HG03469 (cell line): ENCODE measurements around the gene ENSA.
A peak's percentile ranks its signal among the peaks of the same experiment; 100 is the strongest.
"Not testable (repeated sequence)": the region's sequence is repeated elsewhere in the genome, so short reads cannot be mapped to it uniquely, and the experiment has no call there.

Source experiments
- ATAC-seq: cut with Tn5 transposase; IDR thresholded peaks from one replicate; pipeline ENCODE4 v1.9.1; 2021; ENCODE audit warnings: mild to moderate bottlenecking, moderate library complexity, moderate number of reproducible peaks; ENCODE audit not compliant: unreplicated experiment

Gene ENSA, protein sequence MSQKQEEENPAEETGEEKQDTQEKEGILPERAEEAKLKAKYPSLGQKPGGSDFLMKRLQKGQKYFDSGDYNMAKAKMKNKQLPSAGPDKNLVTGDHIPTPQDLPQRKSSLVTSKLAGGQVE

DNA sequence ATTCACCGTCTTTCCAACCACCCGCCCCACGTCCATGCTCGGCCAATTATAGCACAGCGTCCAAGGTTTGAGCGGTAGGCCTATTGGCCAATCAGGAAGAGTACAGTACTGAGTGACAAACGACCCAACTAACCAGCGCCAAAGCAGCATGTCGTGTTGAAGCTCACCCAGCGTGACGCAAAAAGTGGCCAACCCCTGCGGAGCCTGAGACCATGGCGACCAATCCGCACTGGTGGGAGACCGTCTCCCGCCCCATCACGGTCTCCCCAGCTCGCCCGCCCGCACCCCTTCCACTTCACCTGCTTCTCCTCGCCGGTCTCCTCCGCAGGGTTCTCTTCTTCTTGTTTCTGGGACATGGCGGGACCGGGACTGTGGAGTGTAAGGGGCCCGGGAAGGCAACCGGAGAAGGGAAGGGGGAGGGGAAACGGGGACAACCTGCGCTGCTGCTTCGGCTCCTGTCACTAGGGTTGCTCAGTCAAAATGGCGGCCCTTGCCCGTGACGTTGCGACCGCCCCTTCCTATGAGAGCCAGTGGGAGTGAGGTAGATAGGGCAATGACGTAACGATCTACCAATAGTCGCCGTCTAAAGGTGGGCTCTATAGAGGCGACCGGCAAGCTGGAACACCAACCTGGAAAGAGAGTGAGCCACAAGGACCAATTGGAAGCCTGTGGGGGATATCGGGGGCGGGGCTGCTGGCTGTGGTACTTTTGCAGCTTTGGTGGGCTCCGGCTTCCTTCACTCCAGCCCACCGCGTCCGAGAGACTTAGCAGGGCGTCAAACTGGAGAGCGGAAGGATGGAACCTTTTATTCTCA is at the start of gene ENSA:
TSS of gene ENSA (minus strand) at position 498 of the 814 bp plus-strand sequence. CDS start at position 356, 142 bp downstream.
- ATAC-seq: peak; percentile 80

DNA sequence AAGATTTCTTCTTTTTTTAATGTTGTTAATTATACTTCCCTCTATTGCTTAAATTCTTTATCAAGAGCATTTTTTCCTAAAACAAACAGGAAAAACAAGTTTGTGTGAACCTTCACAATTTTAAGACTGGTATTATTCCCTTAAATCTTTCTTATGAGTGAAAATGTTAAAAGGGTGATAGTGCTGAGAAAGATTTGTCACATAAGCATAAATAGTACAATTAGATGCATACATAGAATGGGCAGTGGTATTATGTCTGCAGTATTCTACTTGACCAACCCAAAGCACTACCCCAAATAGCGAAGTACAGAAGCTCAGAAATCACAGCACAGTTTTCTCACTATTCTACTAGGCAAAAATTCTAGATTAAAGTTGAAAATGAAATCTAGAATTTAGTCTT is 49.6 kb upstream of the ENSA start:
- ATAC-seq: no peak

DNA sequence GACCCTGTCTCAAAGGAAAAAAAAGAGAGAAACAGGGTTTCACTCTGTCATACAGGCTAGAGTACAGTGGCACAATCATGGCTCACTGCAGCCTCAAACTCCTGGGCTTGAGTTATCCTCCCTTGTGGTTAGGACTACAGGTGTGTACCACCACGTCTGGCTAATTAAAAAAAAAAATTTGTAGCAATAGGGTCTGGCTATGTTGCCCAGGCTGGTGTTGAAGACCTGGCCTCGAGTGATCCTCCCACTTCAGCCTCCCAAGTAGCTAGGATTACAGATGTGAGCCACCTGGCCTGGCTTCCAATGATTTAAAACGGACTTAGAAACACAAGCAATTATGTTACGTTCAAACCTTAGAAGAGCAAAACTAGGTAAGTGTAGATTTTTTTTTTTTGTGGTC is 45.5 kb upstream of the ENSA start:
- no peak for ATAC-seq

DNA sequence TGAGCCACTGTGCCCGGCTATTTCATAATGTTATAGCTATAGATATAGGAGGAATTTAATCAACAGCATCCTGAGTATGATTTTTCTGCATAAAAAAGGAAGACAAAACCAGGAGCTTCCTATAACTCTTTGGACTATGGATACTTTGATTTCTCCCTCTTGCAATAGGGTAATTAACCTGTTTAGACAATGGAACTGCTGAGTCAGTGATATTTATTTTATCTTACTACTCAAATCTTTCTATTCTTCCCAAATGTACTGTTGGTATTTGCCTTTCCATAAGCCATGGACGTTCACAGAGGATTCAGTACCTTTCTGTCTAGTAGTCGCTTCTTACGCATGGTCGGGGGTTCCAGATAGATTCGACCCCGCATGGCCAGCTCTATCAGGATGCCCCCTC is 33.9 kb upstream of the ENSA start:
- no peak for ATAC-seq

DNA sequence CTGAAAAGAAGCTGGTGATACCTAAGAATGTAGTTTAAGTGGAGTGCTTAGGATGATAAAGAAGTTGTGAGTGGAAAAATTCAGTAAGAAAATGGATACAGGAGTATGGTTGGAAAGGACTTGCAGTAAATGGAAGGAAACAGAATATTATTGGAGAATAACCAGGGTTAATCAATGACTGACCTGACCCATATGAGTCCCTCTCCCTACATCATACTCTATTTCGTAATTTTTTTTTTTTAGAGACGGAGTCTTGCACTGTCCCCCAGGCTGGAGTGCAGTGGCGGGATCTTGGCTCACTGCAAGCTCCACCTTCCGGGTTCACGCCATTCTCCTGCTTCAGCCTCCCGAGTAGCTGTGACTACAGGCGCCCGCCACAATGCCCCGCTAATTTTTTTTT is 33.4 kb upstream of the ENSA start:
- no peak for ATAC-seq

DNA sequence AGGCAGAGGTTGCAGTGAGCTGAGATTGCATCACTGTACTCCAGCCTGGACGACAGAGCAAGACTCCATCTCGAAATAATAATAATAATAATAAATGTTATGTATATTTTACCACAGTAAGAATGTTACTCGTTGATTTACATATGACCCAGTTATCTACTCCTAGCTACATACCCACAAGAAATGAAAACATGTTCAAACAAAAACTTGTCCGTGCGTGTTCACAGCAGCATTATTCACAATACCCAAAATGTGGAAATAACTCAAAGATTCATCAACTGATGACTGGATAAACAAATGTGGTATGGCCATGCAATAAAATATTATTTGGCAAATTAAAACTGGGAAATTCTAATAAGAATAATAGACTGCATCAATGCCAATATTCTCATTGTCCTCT is 31.7 kb upstream of the ENSA start:
- ATAC-seq: no peak

DNA sequence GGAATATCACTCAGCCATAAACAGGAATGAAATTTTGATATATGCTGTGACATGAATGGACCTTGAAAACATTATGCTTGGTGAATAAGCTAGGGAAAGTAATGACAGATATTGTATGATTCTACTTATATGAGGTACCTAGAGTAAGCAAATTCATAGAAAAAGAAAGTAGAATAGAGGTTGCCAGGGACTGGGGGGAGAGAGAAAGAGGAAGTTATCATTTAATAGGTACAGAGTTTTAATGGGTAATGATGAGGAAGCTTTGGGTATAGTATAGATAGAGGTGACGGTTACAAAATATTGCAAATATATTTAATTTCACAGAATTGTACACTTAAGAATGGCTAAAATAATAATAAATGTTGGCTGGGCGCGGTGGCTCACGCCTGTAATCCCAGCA is 31.2 kb upstream of the ENSA start:
- no peak for ATAC-seq

DNA sequence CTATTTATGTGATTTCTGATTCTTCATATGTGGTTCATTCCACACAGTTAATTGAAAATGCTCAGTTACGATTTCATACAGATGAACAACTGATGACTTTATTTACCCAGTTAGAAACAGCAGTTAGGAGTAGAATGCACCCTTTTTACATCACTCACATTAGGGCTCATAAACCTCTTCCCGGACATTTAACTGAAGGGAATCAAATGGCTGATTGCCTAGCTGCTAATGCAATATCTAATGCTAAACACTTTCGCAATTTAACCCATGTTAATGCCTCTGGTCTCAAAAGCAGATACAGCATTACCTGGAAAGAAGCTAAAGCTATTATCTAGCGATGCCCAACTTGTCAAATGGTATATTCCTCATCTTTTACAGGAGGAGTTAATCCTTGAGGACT is 27.7 kb upstream of the ENSA start:
- not testable (repeated sequence) for ATAC-seq

DNA sequence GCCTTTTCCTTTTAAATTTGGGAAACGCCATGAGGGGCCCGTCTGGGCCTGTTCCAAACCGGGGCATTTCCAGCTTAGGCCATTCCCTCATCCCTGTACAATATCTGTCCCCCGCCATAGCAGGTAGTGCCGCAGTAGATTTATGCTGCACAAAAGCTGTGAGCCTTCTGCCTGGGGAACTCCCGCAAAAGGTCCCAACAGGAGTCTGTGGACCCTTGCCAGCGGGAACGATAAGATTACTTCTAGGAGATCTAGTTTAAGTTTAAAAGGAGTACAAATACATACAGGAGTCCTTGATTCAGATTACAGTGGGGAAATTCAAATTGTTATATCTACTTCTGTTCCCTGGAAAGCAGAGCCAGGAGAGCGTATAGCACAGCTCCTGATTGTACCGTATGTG is 25.2 kb upstream of the ENSA start:
- not testable (repeated sequence) for ATAC-seq

DNA sequence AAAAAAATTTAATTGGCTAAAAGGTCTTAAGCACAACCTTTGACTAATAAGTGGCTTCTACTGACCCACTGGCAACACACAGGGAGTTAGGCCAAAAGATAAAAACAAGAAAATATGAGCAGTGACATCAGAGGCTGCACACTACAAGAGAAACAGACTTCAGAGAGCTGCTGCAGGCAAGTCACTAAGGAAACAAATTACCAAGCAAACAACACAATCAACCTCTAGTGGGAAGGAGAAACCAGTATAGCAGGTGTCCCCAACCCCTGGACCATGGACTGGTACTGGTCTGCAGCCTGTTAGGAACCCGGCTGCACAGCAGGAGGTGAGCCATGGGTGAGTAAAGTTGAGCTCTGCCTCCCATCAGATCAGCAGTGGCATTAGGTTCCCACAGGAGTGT is 20.8 kb upstream of the ENSA start:
- no peak for ATAC-seq

DNA sequence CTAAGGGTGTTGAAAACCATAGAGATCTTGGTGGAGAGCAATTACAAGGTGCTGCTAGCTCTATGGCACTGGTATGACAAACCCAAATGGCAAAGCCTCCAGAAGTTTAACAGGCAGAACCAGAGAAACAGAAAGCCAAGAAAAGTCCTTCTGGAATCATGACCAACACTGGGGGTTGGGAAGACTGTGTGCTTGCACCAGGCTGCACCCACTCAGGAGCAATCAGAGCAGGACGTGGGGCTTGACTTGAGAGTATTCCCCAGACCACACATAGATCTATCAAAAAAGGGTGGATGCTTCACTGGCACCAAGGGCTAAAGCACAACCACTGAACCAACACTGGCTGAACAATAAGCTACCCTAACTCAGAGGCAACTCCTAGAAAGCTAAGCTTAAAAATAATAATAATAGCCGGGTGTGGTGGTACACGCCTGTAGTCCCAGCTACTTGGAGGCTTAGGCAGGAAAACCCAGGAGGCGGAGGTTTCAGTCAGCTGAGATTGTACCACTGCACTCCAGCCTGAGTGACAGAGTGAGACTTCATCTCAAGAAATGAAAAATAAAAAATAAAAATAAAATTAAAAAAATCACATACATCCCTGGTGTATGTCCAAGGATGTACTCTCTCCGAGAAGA is 20.1 kb upstream of the ENSA start:
- ATAC-seq: no peak

DNA sequence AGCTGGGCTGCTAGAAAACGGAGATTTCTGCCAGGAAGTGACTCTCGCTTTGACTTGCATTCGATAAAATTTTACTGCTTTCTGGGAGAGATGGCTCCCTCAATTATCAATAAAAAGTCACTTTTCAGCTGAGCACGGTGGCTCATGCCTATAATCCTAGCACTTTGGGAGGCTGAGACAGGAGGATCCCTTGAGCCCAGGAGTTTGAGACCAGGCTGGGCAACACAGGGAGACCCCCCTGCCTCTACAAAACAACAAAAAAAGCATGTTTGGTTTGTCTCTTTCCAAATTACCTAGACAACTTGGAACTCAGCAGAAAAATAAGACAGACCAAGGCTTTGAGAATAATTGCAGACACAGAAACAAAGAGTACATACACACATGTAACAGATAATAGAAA is 12.9 kb upstream of the ENSA start:
- ATAC-seq: no peak

DNA sequence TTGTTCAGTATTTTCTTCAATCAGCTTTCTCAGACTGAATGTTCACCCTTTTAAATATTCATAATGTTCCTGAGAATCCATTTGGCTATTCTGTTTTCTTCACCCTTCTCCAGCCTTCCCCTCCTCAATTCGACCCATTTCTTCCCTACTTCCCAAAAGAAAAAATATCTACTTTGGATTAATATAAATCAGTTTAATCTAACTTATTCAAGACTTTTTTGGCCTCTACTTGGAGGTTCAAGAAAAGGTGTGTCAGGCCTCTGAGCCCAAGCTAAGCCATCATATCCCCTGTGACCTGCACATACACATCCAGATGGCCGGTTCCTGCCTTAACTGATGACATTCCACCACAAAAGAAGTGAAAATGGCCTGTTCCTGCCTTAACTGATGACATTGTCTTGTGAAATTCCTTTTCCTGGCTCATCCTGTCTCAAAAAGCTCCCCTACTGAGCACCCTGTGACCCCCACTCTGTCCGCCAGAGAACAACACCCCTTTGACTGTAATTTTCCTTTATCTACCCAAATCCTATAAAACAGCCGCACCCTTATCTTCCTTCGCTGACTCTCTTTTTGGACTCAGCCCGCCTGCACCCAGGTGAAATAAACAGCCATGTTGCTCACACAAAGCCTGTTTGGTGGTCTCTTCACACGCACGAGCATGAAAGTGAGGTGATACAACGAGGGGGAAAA is 11.9 kb upstream of the ENSA start:
- not testable (repeated sequence) for ATAC-seq

DNA sequence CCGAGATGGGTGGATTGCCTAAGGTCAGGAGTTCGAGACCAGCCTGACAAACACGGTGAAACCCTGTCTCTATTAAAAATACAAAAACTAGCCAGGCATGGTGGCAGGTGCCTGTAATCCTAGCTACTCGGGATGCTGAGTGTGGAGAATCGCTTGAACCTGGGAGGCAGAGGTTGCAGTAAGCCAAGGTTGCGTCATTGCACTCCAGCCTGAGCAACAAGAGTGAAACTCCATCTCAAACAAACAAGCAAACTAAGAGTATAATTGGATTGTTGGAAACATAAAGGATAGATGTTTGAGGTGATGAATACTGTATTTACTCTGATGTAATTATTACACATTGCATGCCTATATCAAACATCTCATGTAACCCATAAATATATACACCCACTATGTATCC is 9.0 kb upstream of the ENSA start:
- not testable (repeated sequence) for ATAC-seq

DNA sequence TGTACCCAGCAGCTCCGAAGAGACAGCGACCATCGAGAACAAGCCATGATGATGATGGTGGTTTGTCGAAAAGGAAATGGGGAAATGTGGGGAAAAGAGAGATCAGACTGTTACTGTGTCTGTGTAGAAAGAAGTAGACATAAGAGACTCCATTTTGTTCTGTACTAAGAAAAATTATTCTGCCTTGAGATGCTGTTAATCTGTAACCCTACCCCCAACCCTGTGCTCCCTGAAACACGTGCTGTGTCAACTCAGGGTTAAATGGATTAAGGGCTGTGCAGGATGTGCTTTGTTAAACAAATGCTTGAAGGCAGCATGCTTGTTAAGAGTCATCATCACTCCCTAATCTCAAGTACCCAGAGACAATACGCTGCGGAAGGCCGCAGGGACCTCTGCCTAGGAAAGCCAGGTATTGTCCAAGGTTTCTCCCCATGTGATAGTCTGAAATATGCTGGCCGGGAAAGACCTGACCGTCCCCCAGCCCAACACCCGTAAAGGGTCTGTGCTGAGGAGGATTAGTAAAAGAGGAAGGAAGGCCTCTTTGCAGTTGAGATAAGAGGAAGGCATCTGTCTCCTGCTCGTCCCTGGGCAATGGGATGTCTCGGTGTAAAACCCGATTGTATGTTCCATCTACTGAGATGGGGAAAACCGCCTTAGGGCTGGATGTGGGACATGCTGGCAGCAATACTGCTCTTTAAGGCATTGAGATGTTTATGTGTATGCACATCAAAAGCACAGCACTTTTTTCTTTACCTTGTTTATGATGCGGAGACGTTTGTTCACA is 5.6 kb upstream of the ENSA start:
- ATAC-seq: not testable (repeated sequence)

DNA sequence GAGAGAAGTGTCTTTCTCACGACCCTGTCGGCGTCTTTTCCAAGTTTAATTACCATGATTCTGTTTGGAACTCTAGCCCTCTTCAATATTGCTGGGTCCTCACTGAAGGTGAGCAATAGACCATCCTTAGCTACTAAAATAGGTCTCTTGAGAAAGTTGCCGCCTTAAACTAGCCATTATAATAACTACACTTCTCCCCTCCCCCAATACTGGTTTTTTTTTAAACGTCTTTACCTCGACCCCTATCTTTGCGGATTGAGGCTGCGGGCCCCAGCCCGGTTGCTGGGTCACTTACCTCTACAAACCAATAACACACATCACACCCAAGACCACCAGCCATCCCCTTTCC is 672 bp downstream of the ENSA start:
- ATAC-seq: no peak

DNA sequence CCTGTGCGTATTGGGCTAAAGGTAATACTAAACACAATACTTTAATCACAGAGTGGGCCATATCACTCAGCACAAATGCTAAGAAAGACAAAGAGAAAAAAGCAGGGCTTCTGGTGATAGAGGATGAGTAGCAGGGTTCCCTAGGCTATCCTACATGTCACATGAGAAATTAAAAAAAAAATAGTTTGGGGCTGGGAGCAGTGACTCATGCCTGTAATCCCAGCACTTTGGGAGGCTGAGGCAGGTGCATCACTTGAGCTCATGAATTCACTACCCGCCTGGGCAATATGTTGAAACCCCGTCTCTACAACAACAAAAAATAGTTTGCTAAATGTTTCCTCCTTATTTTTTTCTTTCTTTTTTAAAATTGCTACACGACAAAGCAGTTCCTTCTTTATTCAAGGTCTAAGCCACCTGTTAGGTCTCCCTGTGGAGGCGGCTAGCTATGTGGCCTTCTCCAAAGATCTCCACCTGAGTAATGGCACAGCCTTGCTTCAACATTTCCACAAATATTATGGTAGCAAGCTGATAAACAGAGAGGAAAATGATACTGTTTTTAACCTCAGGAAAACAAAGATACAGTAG is 1.5 kb downstream of the ENSA start:
- no peak for ATAC-seq

DNA sequence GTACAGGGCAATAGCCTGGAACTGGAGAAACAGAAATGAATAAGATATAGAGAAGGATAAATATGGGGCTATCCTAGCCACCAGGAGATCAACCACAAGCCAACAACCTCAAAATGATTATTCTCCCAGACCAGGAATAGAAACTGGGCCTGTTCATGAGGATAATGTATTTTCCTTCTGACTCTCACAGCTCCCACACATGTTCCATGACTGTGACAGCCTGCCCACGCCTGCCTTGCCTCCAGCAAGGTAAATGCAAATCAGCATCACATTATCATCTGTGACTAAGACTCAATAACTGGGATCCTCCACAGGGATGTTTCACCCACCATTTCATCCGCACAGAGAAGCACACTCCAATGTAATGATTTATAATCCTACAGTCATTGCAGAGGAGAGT is 3.3 kb downstream of the ENSA start:
- no peak for ATAC-seq

DNA sequence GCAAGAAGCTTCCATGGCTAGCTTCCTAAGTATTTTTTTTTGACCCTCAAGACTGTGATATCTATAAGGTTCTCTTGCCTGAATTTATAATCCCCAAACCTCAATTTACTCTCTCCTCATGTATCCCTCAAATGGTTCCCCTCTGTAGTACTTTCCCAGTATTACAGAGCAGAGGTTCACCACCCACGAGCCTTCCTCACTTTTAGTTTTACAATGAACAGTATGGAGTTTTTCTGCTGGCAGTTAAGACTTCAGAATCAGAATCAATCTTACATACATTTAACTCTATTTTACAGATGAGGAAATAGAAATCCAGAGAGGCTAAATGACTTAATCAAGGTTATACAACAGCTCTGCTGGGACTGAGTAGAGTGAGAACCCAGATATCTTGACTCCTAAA is 4.9 kb downstream of the ENSA start:
- not testable (repeated sequence) for ATAC-seq

DNA sequence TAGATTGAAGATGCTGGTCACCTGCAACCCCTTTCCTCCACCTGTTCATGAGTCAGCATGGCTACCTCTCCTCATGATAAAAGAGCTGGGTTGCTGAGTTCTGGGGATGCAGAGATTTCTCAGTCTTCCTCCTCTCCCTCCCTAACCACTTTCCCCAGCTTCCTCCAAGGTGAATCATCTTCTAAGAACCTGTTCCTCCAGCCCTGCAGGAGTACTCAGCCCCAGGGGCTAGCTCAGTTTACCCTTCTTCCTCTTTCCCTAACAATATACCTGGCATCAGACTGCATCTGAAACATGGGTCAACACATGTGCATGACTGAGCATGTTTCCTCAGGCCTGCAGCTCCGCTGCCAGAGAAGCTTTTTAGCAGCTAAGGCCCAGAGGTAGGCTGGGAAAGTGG is 5.3 kb downstream of the ENSA start:
- not testable (repeated sequence) for ATAC-seq
